Endothelial cell of umbilical vein (primary cell): ENCODE measurements around the gene GIPC3.

Experiments
- CTCF ChIP-seq, 2 donors: IDR thresholded peaks; 1 replicate in 1 of 2; 2 replicates in 1 of 2; pipeline ENCODE4 v1.5.1; 2011; ENCODE audit warnings: low read length in 2 of 2, mild to moderate bottlenecking in 2 of 2, moderate library complexity in 2 of 2, control low read depth in 1 of 2, inconsistent platforms in 1 of 2, low read depth in 1 of 2; ENCODE audit not compliant: insufficient read depth in 1 of 2; ENCODE audit errors: extremely low read depth in 1 of 2
- GATA2 ChIP-seq: IDR thresholded peaks from 2 replicates; pipeline ENCODE4 v1.7.0; 2011; ENCODE audit warnings: low read depth, mild to moderate bottlenecking, moderate library complexity, mixed read lengths, low read length; ENCODE audit not compliant: insufficient read length, insufficient read depth
- POLR2A ChIP-seq: IDR thresholded peaks from 2 replicates; pipeline ENCODE4 v1.6.1; 2012; ENCODE audit warnings: low read depth, mild to moderate bottlenecking, control low read depth, low read length
- POLR2AphosphoS5 ChIP-seq: IDR thresholded peaks from 2 replicates; pipeline ENCODE4 v1.6.1; 2012; ENCODE audit warnings: low read depth, mild to moderate bottlenecking, control low read depth, low read length, moderate library complexity; ENCODE audit not compliant: insufficient read depth

- no peak for TF ChIP-seq CTCF (IDR thresholded peaks at IDR 0.05; ENCODE audit: extremely low read depth in 1 of 2, insufficient read depth in 1 of 2, low read depth in 1 of 2, low read length in 2 of 2)
- no peak for TF ChIP-seq POLR2A
- no peak for TF ChIP-seq POLR2AphosphoS5
- no peak for TF ChIP-seq GATA2
These were observed 57.0 kb downstream of the GIPC3 start for GRCh38 chr19:3642296-3642695.
